Right atrium auricular region (tissue), 2 donors: ENCODE measurements around the gene LMBR1. TPM values are rescaled to one million over a fixed set of nuclear protein-coding genes. Genes with fewer than 3 reads are reported as not detected.

Source experiments
- DNase-seq: peaks from one replicate; pipeline ENCODE4 v3.0.0-alpha.2; 2019; ENCODE audit warnings: low spot score
- H3K27ac ChIP-seq, 2 donors: fragments of 200-600 bp; sonication (generic); 1 replicate in 1 of 2; 2 replicates in 1 of 2; pipeline ENCODE4 v1.5.1; 2016 to 2019
- H3K27me3 ChIP-seq, 2 donors: fragments of 200-600 bp; sonication (generic); one replicate each; pipeline versions ENCODE4 v1.5.1 to v1.6.0; 2017 to 2019
- H3K36me3 ChIP-seq: fragments of 200-600 bp; sonication (generic); one replicate; pipeline ENCODE4 v1.5.1; 2016
- H3K4me1 ChIP-seq, 2 donors: fragments of 200-600 bp; sonication (generic); one replicate each; pipeline versions ENCODE4 v1.5.1 to v1.6.0; 2017 to 2019
- H3K4me3 ChIP-seq, 2 donors: fragments of 200-600 bp; sonication (generic); 1 replicate in 1 of 2; 2 replicates in 1 of 2; pipeline ENCODE4 v1.5.1; 2017 to 2019; ENCODE audit warnings: mild to moderate bottlenecking in 1 of 2, moderate library complexity in 1 of 2
- H3K9me3 ChIP-seq, 2 donors: fragments of 200-600 bp; sonication (generic); one replicate each; pipeline ENCODE4 v1.5.1; 2019
- CTCF ChIP-seq, 2 donors: fragments of 200-600 bp; sonication (generic); IDR thresholded peaks; one replicate each; pipeline ENCODE4 v1.5.1; 2019; ENCODE audit warnings: antibody characterized with exemption in 2 of 2
- total RNA-seq, 2 donors: library from RNA; depleted of rRNA; stranded (reverse); fragments of >200 nt; gene quantifications; one replicate each; pipeline ENCODE4 v1.1.0, GENCODE V29; 2016

LMBR1 gene
- total RNA-seq, 2 donors from 2014 or later = 32.4 to 33.7 TPM

- H3K9me3 ChIP-seq = no peaks in the 10 kb centered on the region
- no peak overlapping the region for H3K4me3 ChIP-seq
- TF ChIP-seq CTCF (IDR thresholded peaks at IDR 0.05) = no peak
- H3K36me3 ChIP-seq = no peaks in the 10 kb centered on the region
- no peaks in the 10 kb centered on the region for H3K27me3 ChIP-seq
- no peak overlapping the region for H3K27ac ChIP-seq
- no peak for DNase-seq
- H3K4me1 ChIP-seq = peaks cover 0 to 15% of the 10 kb centered on the region in 2 donors
Measured at GRCh38 chr7:156842740-156843140, 50.2 kb downstream of the LMBR1 start.

GRCh38 chr7:156842317-156842716 is 50.7 kb downstream of the LMBR1 start:
- no peak overlapping the region for H3K27ac ChIP-seq
- TF ChIP-seq CTCF (IDR thresholded peaks at IDR 0.05) = no peak
- no peaks in the 10 kb centered on the region for H3K36me3 ChIP-seq
- H3K9me3 ChIP-seq = no peaks in the 10 kb centered on the region
- peaks cover 0 to 15% of the 10 kb centered on the region in 2 donors for H3K4me1 ChIP-seq
- no peak overlapping the region for H3K4me3 ChIP-seq
- no peaks in the 10 kb centered on the region for H3K27me3 ChIP-seq
- no peak for DNase-seq

GRCh38 chr7:156841497-156841896 is 51.5 kb downstream of the LMBR1 start:
- no peak for DNase-seq
- Histone ChIP-seq H3K27ac (no peak overlapping the region), H3K27me3 (no peaks in the 10 kb centered on the region), H3K4me1 (peaks cover 0 to 15% of the 10 kb centered on the region in 2 donors), H3K4me3 (no peak overlapping the region), H3K9me3 (no peaks in the 10 kb centered on the region), H3K36me3 (no peaks in the 10 kb centered on the region)
- no peak for TF ChIP-seq CTCF (IDR thresholded peaks at IDR 0.05)

GRCh38 chr7:156840134-156840533 is 52.8 kb downstream of the LMBR1 start:
- DNase-seq = no peak
- H3K36me3 ChIP-seq = no peaks in the 10 kb centered on the region
- TF ChIP-seq CTCF (IDR thresholded peaks at IDR 0.05) = no peak
- no peak overlapping the region for H3K4me3 ChIP-seq
- peaks cover 0 to 15% of the 10 kb centered on the region in 2 donors for H3K4me1 ChIP-seq
- no peaks in the 10 kb centered on the region for H3K9me3 ChIP-seq
- no peaks in the 10 kb centered on the region for H3K27me3 ChIP-seq
- H3K27ac ChIP-seq = no peak overlapping the region

GRCh38 chr7:156836443-156836842 is 56.5 kb downstream of the LMBR1 start:
- Histone ChIP-seq H3K9me3 (no peaks in the 10 kb centered on the region), H3K27me3 (no peaks in the 10 kb centered on the region), H3K4me1 (no peaks in the 10 kb centered on the region), H3K36me3 (peaks cover 5% of the 10 kb centered on the region), H3K4me3 (no peak overlapping the region), H3K27ac (peak overlapping the region in 1 of 2 donors; percentile 11)
- DNase-seq = no peak
- TF ChIP-seq CTCF (IDR thresholded peaks at IDR 0.05) = no peak

GRCh38 chr7:156834462-156834861 is 58.5 kb downstream of the LMBR1 start:
- H3K27ac ChIP-seq = no peak overlapping the region
- no peak overlapping the region for H3K4me3 ChIP-seq
- H3K36me3 ChIP-seq = peaks cover 5% of the 10 kb centered on the region
- no peaks in the 10 kb centered on the region for H3K27me3 ChIP-seq
- DNase-seq = no peak
- no peaks in the 10 kb centered on the region for H3K4me1 ChIP-seq
- H3K9me3 ChIP-seq = no peaks in the 10 kb centered on the region
- no peak for TF ChIP-seq CTCF (IDR thresholded peaks at IDR 0.05)
